HG02571 (cell line): ENCODE results near the gene ZCCHC3.

ENCODE experiments used
- ATAC-seq: cut with Tn5 transposase; IDR thresholded peaks from one replicate; pipeline ENCODE4 v1.9.1; 2021; ENCODE audit warnings: mild to moderate bottlenecking, moderate library complexity; ENCODE audit not compliant: unreplicated experiment

Gene ZCCHC3

DNA sequence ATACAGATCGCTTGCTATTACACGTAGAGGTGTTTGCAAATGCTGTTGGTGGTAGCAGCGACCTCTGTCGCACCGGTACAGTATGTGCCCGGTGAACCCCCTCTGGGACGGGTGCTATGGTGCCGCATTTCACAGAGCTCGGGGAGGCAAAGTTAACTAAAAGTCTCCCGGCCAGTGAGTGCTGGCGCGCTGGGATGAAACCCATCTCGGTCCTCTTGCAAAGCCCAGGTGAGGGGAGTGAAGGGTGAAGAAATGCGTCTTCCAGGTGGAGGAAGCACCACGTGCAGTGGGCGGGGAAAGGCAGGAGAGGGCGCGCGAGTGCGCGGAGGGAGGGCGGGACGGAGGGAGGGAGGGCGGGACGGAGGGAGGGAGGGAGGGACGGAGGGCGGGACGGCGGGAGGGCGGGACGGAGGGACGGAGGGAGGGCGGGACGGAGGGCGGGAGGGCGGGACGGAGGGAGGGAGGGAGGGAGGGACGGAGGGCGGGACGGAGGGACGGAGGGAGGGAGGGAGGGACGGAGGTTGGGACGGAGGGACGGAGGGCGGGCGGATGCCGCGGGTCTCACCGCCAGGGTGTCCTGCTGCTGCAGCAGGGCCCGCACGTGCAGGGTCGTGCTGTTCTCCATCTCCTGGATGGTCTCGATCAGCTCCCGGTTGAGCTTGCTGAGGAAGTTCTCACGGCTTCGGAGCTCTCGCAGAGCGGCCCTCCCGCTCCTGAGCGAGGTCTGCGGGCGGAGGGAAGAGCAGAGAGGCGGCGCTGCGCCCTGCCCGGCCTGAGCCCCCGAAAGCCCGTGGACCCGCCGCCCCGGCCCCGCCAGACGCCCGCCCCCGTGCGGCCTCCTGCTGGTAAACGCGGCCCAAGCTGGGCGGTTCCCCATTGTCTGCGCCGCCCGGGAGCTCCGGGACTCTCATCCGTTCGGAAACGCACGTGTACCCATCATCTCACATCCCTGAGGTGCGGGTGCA, 18.5 kb upstream of the ZCCHC3 start:
- ATAC-seq = no peak

GRCh38 chr20:284172-284571, 13.2 kb upstream of the ZCCHC3 start:
- ATAC-seq = no peak

GRCh38 chr20:286508-286907, 10.9 kb upstream of the ZCCHC3 start:
- no peak for ATAC-seq

DNA sequence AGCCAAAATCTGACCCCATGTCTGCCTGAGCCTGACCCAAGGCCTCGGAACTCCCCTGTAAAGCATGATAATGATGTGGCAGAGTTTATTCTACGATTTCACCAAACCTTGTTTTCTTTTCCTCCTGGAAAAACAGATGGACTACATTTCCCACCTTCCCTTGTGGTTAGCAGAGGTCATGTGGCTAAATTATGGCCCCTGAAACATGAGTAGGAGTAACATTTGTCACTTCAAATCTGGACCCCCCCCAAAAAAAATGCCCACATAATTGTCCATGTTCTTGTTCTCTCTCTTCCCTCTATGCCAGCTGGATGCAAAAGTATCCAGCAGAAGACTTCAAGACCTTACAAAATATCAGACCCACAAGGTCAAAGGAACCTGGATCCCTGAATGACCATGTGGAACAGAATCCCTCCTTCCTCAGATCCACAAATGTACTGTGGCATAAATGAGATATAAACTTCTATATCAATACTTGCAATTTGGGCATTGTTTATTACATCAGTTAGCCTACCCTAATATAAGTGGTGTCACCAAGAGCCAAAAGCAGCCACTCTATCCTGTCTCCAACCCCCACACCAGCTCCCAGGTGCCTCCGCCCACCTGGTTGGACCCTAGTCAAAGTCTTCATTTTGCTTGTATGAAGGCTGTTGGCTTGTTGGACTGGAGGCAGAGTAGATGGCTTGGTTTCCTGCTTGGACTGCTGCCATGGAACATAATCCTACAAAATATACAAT, 8.2 kb upstream of the ZCCHC3 start:
- ATAC-seq = no peak

DNA sequence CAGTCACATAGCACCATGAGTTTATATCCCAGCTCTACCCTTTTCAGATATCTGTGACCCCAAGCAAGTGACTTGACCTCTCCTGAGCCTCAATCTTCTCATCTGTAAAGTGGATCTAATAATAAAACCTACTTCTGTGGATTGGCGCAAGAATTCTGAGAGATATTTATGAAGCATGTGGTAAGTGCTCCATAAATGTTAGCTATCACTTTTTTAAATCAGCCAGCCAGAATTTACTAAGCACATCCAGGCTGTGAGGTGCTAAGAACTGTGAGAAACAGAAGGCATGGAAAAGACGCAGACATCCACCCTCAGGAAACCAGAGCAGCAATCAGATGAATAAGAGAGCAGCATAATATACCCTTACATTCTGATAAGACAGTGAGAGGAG, 7.7 kb upstream of the ZCCHC3 start:
- no peak for ATAC-seq

GRCh38 chr20:290084-290831, 7.1 kb upstream of the ZCCHC3 start, which contains the start of gene C20orf96:
TSS of gene C20orf96 (minus strand) at chr20:290750. CDS start at chr20:290610, 140 bp downstream.
- ATAC-seq = peak; percentile 88

DNA sequence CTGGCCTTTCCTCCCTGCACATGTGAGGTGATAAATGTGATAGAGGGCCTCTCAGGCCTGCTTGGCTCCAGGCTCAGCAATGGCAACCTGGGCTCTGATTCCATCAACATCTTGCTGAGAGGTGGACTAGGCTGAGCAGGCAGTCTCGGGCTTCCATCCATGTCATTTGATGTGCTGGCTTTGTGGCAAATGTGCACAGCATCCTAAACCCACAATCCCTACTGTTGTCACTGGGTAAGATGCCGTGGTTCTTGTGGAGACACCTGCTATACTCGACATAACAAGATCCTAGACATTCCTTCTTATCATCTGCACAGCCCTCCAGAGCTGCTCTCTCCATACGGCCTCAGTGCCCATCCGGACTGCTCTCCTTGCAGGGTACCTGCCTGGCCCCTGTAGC, 2.8 kb upstream of the ZCCHC3 start:
- ATAC-seq = no peak

- no peak for ATAC-seq
Measured at GRCh38 chr20:295804-296203, 1.6 kb upstream of the ZCCHC3 start.

- ATAC-seq = peak; percentile 14
Measured at GRCh38 chr20:297925-298775, 780 bp downstream of the ZCCHC3 start.

GRCh38 chr20:298776-299391, 1.5 kb downstream of the ZCCHC3 start:
- no peak for ATAC-seq

DNA sequence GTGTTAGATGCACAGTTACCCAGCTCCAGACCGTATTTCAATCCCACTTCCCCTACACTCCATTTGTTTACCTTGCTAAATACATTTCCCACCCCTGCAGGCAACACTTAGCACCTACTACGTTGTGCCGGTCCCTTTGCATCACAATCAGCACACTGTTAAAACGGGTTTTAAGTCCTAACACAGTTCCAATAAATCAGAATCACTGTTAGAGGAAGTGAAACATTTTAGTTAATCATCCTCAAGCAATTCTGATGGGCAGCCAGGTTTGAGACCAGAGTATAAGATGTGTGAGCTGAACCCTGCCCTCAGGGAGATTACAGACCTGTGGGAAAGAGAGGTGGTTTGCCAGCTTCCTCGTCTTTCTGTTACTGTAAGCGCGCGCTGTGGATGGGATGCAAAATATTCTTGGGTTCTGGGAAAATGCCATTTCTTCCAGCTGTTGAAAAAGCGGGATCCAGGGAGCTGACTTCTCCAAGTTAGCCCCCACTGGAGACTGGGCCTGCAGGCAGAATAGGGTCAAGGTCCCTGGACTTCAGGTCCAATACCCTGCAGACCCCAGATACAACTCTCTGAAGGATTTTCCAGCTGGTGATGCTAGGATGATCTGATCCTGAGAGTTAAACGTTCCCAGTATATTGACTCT, 3.1 kb downstream of the ZCCHC3 start:
- ATAC-seq = no peak

DNA sequence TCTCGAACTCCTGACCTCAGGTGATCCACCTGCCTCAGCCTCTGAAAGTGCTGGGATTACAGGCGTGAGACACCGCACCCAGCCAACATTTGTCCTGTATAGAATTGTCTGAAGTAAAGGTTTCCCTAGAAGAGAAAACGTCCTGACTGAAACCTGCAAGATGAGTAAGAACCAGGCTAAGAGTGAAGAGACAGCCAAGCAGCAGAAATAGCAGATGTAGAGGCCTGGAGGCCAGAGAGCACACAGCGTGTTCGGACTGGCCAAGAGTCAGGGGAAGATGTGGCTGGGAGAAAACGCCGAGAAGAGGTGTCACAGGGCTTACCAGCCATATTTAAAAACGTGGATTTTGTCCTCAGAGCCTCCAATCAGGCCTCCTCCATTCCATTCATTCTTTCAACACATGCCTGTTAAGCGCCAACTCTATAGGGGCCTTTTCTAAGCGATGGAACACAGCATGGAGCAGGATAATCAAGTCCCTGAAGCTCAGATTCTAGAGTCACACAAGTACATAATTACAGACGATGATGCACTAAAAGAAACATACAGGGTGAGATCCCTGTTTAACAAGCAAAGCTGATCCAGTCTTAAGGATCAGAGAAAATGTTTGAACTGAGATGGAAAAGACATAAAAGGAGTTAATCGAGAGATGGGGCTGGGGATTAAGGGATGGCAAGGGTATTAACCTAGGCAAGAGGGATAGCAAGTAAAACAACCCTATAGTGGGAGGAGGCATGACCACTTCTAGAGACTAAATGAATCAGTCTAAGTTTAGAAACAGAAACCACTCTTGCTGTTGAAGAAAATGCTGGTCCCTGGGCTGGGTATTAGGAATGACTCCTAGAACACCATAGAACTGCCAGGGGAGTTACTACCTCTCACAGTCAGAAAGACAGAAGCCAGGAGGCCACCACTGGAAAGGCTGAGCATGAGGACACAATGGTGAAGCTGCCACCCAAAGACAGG, 4.8 kb downstream of the ZCCHC3 start:
- ATAC-seq = no peak

GRCh38 chr20:305745-306144, 8.4 kb downstream of the ZCCHC3 start:
- no peak for ATAC-seq

DNA sequence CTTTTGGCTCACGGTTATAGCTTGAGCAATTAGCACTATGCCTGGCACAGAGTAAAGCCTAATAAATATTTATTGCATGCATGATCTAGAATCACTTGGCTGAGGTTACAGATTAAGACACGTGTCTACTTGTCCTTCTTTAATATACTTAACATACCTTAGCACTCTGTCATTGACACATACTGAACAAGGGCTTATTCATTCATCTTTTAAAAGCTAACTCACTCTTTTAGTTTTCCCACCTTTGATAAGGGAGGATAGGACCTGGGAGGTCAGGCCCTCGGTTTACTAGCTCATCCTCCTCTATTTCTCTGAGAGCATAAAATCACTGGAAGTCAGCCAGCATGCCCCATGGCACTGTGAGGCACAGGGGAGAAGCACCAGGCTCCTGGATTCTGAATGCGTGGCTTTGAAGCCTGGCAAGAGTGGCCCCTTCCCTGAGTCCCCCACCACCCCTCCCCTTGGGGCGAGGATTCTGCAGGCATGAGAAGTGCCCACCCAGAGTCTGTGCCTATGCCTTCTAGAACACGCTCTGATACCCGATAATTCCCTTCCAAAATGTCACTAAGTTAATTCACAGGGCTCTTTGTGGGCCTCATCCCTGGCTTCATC, 11.2 kb downstream of the ZCCHC3 start:
- ATAC-seq = no peak

DNA sequence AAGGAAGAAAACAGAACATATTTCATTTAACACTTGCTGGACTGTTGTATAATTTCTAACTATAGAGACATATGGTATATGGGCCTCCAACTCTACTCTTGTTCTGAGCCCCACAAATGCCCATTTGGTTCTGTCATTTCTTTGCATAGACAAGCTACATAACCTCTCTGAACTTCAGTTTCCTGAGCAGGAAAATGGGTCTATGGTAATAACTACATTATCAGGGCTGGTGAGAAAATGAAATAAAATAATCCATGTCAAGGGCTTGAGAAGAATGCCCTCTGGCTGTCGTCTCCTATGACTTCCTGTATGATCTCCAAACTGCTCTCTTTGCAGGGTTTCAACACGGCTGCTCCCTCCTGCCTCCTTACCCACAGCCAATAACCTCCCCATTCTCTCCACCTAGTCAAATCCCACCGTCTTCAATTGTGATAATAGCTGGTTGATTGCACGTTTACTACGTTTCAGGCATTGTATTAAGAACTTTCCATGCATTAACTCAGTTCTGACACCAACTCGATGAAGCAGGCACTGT, 12.0 kb downstream of the ZCCHC3 start:
- ATAC-seq = no peak

- peak; percentile 98 for ATAC-seq
Measured at GRCh38 chr20:309841-310644, 12.7 kb downstream of the ZCCHC3 start.

- ATAC-seq = no peak
Measured at GRCh38 chr20:310645-311044, 13.3 kb downstream of the ZCCHC3 start.
